Transverse colon (tissue), 3 donors: Measurements from ENCODE around the gene RARB.

Source experiments
- POLR2A ChIP-seq: fragments of 450-650 bp; IDR thresholded peaks from one replicate; pipeline ENCODE4 v1.6.1; 2016; ENCODE audit warnings: antibody characterized with exemption, mild to moderate bottlenecking, moderate library complexity
- TF ChIP-seq, protein P1 (sequence below), 5 experiments: fragments of 200-600 bp in 3 of 5; fragments of 450-650 bp in 2 of 5; sonication (generic) in 3 of 5; IDR thresholded peaks; 1 replicate in 2 of 5; 2 replicates in 3 of 5; pipeline ENCODE4 v1.5.1; 2016 to 2017; ENCODE audit warnings: antibody characterized with exemption in 5 of 5, inconsistent platforms in 3 of 5, mild to moderate bottlenecking in 2 of 5, moderate library complexity in 1 of 5

DNA sequence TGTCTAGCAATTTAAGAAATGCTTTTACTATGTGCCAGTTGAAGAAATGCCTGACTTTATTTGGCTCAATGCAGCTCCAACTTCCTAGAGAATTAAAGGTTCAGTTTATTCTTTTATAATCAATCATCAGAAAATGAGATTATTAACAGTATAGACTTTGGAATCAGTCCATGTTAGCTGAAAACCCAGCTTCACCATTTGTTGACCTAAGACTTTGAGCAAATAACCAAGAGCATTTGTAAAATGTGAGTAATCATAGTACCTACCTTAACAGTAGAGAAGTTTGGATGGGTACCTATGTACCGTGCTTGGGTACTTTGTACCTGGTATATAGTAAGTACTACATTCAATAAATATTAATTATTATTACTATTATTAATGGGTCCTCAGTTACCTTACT, 105.9 kb downstream of the RARB start:
- TF ChIP-seq POLR2A = no peak
- TF ChIP-seq, protein P1, sequence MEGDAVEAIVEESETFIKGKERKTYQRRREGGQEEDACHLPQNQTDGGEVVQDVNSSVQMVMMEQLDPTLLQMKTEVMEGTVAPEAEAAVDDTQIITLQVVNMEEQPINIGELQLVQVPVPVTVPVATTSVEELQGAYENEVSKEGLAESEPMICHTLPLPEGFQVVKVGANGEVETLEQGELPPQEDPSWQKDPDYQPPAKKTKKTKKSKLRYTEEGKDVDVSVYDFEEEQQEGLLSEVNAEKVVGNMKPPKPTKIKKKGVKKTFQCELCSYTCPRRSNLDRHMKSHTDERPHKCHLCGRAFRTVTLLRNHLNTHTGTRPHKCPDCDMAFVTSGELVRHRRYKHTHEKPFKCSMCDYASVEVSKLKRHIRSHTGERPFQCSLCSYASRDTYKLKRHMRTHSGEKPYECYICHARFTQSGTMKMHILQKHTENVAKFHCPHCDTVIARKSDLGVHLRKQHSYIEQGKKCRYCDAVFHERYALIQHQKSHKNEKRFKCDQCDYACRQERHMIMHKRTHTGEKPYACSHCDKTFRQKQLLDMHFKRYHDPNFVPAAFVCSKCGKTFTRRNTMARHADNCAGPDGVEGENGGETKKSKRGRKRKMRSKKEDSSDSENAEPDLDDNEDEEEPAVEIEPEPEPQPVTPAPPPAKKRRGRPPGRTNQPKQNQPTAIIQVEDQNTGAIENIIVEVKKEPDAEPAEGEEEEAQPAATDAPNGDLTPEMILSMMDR (IDR thresholded peaks at IDR 0.05) = no peak
